A673 (cell line): ENCODE results near the gene PER2. TPM values are rescaled to one million over a fixed set of nuclear protein-coding genes. Genes with fewer than 3 reads are reported as not detected.

ENCODE experiments used
- BruUV-seq: library from RNA; stranded (reverse); fragments of 400-500 nt; replicated peaks from 2 replicates; lab custom pipeline; 2021; lab: Mats Ljungman, UMichigan
- CTCF ChIA-PET: fragments of 300-600 bp; sonication (Branson Sonifier 250); formaldehyde crosslinking; loops from one replicate; lab custom pipeline; 2022; ENCODE audit warnings: antibody characterized with exemption; lab: Charles Lee
- POLR2A ChIA-PET: fragments of 300-600 bp; sonication (Branson Sonifier 250); formaldehyde crosslinking; loops from one replicate; lab custom pipeline; 2022; ENCODE audit warnings: antibody characterized with exemption; ENCODE audit not compliant: low non-redundant PET; lab: Charles Lee
- DNase-seq: peaks from one replicate; pipeline ENCODE4 v3.0.0-alpha.2; 2015; ENCODE audit warnings: low spot score
- H3K27ac ChIP-seq: fragments of 200-600 bp; sonication (generic); 2 replicates; pipeline ENCODE4 v1.5.1; 2016; ENCODE audit warnings: mixed run types, low read depth, mild to moderate bottlenecking, mixed read lengths, antibody characterized with exemption, low read length; ENCODE audit not compliant: poor library complexity, severe bottlenecking
- H3K27me3 ChIP-seq: fragments of 200-600 bp; sonication (generic); replicated peaks from 2 replicates; pipeline ENCODE4 v1.6.1; 2017; ENCODE audit warnings: mixed run types, low read depth, mild to moderate bottlenecking, mixed read lengths, antibody characterized with exemption, low read length; ENCODE audit not compliant: insufficient read depth, poor library complexity
- H3K36me3 ChIP-seq: fragments of 200-600 bp; sonication (generic); 2 replicates; pipeline ENCODE4 v1.6.1; 2016; ENCODE audit warnings: mixed run types, mild to moderate bottlenecking, mixed read lengths, antibody characterized with exemption, low read length; ENCODE audit not compliant: insufficient read depth, poor library complexity, severe bottlenecking
- H3K4me1 ChIP-seq: fragments of 200-600 bp; sonication (generic); 2 replicates; pipeline ENCODE4 v1.6.1; 2017; ENCODE audit warnings: mixed run types, mild to moderate bottlenecking, mixed read lengths, antibody characterized with exemption, low read length; ENCODE audit not compliant: insufficient read depth, poor library complexity, severe bottlenecking
- H3K4me3 ChIP-seq: fragments of 200-600 bp; sonication (generic); 2 replicates; pipeline ENCODE4 v1.5.1; 2016; ENCODE audit warnings: low read depth, mixed run types, mild to moderate bottlenecking, mixed read lengths, low read length; ENCODE audit not compliant: poor library complexity, severe bottlenecking
- H3K9me3 ChIP-seq: fragments of 200-600 bp; sonication (generic); 2 replicates; pipeline ENCODE4 v1.6.1; 2016; ENCODE audit warnings: mixed run types, low read depth, mild to moderate bottlenecking, mixed read lengths, antibody characterized with exemption, low read length; ENCODE audit not compliant: poor library complexity, severe bottlenecking
- CTCF ChIP-seq: fragments of 300-800, 200-600 bp; sonication (generic); conservative IDR thresholded peaks from 2 replicates; pipeline ENCODE4 v1.5.1; 2017; ENCODE audit warnings: low read depth, mild to moderate bottlenecking, antibody characterized with exemption, low read length, moderate library complexity, mixed read lengths
- EZH2 ChIP-seq: fragments of 200-600 bp; sonication (generic); IDR thresholded peaks from 2 replicates; pipeline ENCODE4 v1.6.1; 2017; ENCODE audit warnings: borderline replicate concordance, low read depth, mild to moderate bottlenecking, mixed read lengths, antibody characterized with exemption, low read length; ENCODE audit not compliant: poor library complexity, severe bottlenecking
- intact Hi-C: fragments of 100-400 bp; cut with micrococcal nuclease; formaldehyde crosslinking; loops from one replicate; pipeline ENCODE4 v1.10.0; 2022; ENCODE audit not compliant: unreplicated experiment
- total RNA-seq: library from RNA; stranded (reverse); gene quantifications from 2 replicates; pipeline ENCODE4 v1.2.3, GENCODE V29; 2021

The PER2 gene
- total RNA-seq, 1 experiment from 2014 or later, result 7.5 TPM

- CTCF ChIA-PET, result no interaction called here
- intact Hi-C loops, result no loop called here
- Histone ChIP-seq H3K36me3 (no peaks in the 10 kb centered on the region), H3K4me3 (peak overlapping the region; percentile 71), H3K4me1 (peaks cover 15% of the 10 kb centered on the region), H3K27ac (no peak overlapping the region), H3K27me3 (no peaks in the 10 kb centered on the region), H3K9me3 (no peaks in the 10 kb centered on the region)
- POLR2A ChIA-PET, result no interaction called here
- TF ChIP-seq EZH2, result no peak
- TF ChIP-seq CTCF, result no peak
- BruUV-seq, result TSS peak; percentile 87
- DNase-seq, result no peak
Observed at GRCh38 chr2:238238311-238238765, 50.1 kb downstream of the PER2 start.

- Histone ChIP-seq H3K9me3 (no peaks in the 10 kb centered on the region), H3K4me1 (peaks cover 9% of the 10 kb centered on the region), H3K36me3 (no peaks in the 10 kb centered on the region), H3K4me3 (no peak overlapping the region), H3K27ac (no peak overlapping the region), H3K27me3 (no peaks in the 10 kb centered on the region)
- POLR2A ChIA-PET, result no interaction called here
- CTCF ChIA-PET, result no interaction called here
- DNase-seq, result no peak
- BruUV-seq, result no TSS peak
- intact Hi-C loops, result no loop called here
- no peak for TF ChIP-seq EZH2
- TF ChIP-seq CTCF, result no peak
Observed at GRCh38 chr2:238237431-238238135, 50.8 kb downstream of the PER2 start.

GRCh38 chr2:238236571-238236970, 51.8 kb downstream of the PER2 start:
- intact Hi-C loops, result no loop called here
- no peaks in the 10 kb centered on the region for H3K36me3 ChIP-seq
- no peaks in the 10 kb centered on the region for H3K27me3 ChIP-seq
- no TSS peak for BruUV-seq
- ChIA-PET POLR2A (no interaction called here), CTCF (no interaction called here)
- TF ChIP-seq CTCF (no peak), EZH2 (no peak)
- no peak overlapping the region for H3K27ac ChIP-seq
- peaks cover 9% of the 10 kb centered on the region for H3K4me1 ChIP-seq
- DNase-seq, result no peak
- H3K4me3 ChIP-seq, result no peak overlapping the region
- H3K9me3 ChIP-seq, result no peaks in the 10 kb centered on the region
